Colon (tissue), 2 donors: ENCODE results near the gene CCL3.
"Not testable (repeated sequence)": the region's sequence is repeated elsewhere in the genome, so short reads cannot be mapped to it uniquely, and the experiment has no call there.

ENCODE experiments used
- FAIRE-seq: peaks from 2 replicates; lab custom pipeline; 2012; peaks lifted over from hg19 to GRCh38; lab: Jason Lieb, UNC
- donor health status: control.
- donor health status: control.

Gene CCL3

DNA sequence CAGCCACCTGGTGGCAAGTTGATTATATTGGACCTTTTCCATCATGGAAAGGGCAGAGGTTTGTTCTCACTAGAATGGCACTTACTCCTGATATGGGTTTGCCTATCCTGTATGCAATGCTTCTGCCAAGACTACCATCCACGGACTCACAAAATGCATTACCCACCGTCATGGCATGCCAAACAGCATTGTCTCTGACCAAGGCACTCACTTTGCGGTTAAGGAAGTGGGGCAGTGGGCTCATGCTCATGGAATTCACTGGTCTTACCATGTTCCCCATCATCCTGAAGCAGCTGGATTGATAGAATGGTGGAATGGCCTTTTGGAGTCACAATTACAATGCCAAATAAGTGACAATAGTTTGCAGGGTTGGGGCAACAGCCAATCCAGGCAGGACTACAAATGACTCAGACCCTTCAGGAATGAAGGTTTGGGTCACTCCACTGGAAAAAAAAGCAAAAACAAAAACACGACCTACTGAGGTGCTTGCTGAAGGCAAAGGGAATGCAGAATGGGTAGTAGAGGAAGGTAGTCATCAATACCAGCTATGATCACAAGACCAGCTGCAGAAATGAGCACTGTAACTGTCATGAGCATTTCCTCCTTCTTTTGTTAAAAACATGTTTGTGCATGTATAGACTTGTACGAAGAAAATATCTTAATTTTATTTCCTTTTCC, 25.2 kb upstream of the CCL3 start:
- FAIRE-seq: not testable (repeated sequence)

DNA sequence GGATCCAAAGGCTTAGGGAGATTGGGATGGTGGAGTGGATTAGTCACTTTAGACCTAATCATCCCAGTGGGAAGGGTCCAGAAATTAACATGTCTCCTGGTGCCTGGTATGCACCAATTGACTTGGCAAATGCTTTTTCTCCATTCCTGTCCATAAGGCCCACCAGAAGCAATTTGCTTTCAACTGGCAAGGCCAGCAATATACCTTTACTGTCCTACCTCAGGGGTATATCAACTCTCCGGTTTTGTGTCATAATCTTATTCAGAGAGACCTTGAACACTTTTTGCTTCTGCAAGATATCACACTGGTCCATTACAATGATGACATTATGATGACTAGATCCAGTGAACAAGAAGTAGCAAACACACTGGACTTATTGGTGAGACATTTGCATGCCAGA, 23.2 kb upstream of the CCL3 start:
- FAIRE-seq: not testable (repeated sequence)

DNA sequence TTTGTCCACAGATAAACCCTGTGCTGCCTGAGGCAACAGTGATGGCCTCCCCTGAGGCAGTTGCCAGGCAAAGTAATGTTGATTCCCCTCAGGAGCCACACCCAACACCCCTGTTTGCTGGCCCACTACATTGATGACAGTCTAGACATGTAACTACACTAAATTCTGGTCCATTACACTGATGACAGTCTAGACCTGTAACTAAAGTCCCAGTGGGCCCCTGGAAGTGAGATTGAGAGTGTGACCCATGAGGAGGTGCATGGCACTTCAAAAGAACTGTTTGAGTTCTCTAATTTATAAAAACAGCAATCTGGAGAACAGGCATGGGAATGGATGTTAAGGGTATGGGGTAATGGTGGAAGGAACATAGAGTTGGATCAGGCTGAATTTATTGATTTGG, 22.6 kb upstream of the CCL3 start:
- FAIRE-seq: no peak

DNA sequence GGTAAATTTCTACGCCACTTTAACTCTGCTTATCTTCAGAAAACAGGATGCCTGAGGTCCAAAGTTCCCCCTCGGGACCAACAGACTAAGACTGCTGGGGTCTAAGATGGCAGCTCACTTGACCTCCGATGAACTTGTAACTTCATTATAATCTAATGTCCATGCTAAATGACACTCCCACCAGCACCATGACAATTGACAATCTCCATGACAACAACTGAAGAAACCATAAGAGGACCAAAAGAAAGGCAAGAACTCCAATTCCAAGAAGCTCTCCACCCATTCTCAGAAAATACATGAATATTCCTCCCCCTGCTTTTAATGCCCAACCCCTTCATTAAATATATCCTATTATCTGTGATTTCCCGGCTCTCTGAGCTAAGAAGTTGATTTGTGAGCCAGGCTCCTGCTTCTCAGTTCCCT, 21.1 kb upstream of the CCL3 start:
- no peak for FAIRE-seq

DNA sequence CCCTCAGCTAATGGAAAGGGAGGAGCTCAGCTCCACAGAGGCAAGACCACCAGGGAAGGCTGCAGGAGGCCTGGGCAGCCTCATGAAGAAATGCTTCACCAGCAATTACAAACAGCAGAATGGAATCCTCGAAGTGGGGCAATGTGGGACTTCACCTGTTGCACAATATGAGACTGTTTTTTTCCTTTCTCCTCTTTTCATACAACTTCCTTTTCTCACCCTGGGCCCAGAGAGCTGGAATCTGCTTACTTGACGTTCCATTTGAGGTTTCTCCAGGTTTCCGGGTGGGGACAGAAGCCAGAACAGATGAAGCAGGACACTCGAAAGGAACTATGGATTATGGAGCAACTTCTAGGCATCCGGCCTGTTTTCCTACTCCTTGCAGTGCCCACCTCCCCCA, 18.3 kb upstream of the CCL3 start:
- not testable (repeated sequence) for FAIRE-seq

DNA sequence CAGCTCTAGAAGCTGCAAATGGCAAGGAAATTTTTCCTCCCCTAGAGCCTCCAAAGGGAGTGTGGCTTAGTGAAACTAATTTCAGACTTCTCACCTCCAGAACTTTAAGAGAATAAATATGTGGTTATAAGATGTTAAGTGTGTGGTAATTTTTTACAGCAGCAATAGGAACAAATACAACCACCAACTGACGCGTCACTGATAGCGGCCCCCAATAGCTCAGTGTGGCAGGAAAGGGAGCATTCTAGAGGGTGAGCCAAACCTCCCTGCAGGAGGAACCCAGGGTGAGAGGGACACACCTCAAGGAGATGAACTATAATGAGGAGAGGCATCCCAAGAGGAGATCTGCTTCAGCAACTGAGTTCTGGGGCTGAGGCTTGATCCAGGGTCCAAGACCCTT, 17.7 kb upstream of the CCL3 start:
- no peak for FAIRE-seq

DNA sequence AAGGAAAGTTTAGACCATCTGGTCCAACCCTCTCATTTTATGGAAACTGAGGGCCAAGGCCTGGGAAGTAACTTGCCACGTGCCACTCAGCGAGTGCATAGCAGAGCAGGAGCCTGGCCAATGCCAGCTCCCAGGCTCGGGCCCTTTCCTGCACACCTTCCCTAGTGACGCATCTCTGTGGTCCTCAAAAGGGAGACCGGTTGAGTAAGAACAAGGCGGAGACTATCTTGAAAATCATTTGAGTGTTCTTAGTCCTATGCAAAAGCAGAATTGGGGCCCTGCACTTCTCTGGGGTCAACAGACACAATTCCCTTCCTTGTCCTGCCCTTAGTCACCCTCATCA, 16.5 kb upstream of the CCL3 start:
- FAIRE-seq: no peak

DNA sequence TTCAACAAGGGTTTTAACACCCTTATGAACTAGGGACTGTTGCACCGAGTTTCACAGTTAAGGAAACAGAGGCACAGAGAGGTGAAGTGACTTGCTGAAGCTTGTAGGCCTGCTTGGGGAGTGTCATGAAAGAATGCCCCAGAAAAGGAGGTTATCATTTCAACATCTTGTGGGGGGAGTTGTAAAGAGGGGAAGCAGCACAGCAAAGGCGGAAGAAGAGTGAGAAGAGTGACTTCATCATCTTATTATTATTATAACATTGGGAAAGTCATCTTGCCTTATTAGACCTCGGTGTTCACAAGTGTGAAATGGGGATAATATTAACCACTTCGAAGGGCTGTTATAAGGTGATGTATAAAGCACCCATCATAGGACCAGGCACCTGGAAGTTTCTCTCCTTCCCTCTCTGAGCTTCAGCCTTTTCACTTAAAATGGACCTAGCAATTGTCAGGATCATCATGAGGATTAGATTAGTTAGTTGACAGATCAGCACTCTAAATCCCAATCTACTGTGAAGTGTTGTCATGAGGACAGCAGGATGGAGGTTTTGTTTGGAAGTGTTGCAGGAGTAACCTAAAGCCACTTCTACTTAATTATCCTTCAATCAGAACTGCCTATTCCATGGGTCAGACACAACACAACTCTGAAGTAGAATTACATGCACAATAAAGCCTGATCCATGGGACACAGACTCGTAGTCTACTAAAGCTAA, 16.0 kb upstream of the CCL3 start:
- FAIRE-seq: no peak

DNA sequence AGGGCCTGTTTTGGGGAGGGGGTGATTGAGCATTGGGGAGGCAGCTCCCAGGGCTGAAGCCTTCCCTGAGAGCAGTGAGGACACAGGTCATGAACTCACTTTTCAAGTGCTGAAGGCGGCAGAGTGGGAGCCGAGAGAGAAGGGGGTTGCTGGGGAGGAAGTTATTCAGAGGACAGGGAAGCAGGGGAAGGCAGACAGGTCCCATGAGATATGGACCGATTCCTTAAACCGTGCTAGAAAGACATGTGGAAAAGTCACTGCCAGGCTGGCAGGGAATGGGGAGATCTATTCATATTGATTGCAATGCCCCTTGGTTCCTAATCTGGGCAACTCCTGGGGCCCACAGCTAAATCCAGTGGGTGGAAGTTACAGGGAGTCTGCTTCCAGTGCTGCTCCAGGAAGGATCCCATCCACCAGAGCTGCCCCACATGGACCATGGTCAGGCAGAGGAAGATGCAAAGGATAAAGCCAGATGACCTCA, 14.8 kb upstream of the CCL3 start:
- FAIRE-seq: no peak

DNA sequence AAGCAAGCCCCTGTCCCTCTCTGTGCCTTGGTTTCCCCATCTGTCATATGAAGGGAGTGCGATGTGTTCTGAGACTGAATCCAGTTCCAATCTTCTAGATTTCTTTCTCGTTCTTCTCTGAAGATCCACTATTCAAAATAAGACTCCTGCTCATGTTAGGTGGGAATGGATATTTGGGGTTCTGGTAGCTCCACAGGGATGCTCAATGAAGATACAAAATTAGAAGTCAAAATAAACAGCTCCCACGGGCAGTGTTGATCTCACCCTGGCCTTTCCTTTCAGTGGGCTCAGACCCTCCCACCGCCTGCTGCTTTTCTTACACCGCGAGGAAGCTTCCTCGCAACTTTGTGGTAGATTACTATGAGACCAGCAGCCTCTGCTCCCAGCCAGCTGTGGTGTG, 14.3 kb upstream of the CCL3 start:
- FAIRE-seq: not testable (repeated sequence)

DNA sequence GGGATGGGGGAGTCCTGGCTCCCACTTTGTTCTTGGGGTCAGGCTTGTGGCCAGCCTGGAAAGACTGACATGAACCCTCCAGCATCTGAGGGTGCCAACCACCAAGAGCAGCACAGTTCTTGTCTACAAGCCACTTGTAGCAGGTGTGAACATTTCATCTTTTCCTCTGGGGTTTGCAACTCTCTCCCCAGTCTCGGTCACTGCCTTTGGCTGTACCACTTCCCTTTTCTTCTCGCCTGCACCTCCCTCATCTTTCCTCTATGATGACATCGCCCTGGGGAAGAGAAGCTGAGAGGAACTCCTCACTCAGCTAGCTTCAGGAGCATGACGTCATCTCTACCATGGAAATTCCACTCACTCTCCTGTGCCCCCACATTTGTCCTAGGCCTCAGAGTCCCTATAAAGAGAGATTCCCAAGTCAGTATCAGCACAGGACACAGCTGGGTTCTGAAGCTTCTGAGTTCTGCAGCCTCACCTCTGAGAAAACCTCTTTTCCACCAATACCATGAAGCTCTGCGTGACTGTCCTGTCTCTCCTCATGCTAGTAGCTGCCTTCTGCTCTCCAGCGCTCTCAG, 13.5 kb upstream of the CCL3 start, which contains the start of gene CCL4:
CCL4 (plus strand) TSS at position 427 of the 575 bp plus-strand sequence; CDS start at position 506, 79 bp downstream.
- FAIRE-seq: not testable (repeated sequence)

DNA sequence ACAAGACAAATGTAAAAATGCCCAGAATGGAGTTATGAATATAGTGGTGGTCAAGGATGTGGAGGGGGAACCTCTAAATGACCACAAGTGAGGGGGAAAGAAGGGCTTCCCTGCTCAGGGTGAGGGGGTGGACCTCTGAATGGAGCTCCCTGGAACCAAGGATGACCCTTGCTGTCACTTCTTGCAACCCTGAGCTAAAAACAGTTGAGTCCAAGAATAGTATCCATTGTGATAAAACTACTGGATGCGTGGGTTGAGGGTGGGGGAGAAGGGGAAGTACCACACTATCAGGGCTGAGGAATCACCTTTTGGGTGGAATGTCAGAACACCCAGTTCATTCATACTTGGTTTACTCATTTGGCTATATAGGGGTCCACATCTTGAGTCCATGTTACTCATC, 9.1 kb upstream of the CCL3 start:
- not testable (repeated sequence) for FAIRE-seq

DNA sequence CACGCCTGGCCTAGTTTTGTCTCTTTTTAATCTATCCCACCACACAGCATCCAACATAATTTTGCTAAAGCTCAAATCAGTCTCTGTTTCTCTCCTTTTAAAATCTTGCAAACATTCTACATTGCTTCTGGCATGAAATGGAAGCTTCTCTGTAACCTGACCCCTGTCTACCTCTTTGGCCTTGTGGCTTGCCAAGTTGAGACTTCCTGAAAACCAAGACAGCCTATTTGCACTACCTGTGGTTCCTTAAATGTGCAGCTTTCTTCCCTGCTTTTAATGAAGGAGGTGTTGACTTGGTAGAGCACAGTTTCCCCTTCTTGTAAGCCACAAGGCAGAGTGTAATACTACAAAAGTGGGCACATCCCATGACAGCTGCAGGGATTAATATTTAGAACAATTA, 6.0 kb upstream of the CCL3 start:
- no peak for FAIRE-seq

DNA sequence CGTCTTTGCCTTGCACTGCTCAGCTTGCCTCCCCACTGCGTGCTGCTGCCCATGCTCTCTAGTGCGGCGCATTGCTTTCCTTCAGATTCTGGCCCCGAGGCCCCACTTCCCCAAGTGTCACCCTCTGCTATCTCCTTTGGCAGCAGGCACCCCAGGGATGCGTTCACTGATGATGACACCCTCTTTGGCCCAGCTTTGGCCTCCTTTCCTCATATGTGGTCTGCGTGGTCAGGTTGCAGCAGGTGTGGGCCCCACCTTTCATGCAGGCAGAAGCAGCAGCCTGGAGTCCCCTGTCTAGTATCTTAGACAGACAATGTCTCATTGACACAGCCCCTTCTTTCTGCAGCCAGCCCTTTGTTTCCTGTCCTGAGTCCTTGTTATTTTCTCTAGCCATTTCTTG, 4.8 kb upstream of the CCL3 start:
- FAIRE-seq: no peak

DNA sequence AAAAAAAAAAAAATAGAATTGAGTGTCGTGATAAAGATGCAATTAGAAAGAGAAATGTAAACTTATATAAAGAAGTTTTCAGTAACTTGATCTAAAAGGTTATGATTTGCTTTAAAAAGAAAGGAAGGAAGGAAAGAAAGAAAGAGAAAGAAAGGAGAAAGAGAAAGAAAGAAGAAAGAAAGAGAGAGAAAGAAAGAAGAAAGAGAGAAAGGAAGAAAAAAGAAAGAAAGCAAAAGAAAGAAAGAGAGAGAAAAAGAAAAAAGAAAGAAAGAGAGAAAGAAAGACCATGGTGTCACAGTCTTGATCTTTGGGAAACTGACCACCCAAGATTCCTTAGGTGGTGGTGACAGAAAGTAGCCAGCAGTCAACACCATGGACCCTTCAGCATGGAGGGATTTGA, 4.3 kb upstream of the CCL3 start:
- FAIRE-seq: no peak

DNA sequence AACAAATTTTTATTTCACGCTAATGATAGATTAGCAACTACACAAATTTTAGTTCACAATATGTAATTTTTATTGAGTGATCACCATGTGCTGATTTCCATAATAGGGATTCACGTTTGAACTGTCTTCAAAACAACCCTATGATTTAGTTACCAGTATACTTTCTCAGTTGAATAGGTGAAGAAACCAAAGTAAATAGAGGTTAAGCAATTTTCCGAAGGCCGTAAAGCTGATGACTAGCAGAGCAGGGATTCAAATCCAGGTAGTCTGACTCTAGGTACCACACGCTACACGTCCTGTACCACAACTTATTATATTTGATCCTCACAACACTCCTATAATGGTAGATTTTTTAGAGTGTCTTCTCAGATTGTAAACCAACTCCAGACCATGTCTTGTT, 2.8 kb upstream of the CCL3 start:
- not testable (repeated sequence) for FAIRE-seq

DNA sequence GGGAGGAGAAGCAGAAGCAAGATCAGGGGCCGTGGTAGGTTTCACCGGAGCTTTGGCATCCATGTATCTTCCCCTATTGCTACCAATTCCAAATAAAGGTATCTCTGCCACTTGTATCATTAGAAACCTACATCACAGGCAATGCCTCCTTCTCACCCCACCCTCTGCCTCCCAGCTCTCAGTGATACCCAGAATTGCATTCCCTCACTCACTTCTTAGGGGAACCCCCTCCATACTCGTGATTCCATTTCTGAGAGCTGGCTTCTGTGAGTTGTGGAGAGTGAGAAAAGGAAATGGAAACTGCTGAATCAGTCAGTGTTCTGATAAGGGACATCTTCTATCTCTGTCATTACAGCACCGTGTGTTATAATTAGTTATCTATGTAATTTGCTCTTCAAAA, 2.3 kb upstream of the CCL3 start:
- FAIRE-seq: no peak

DNA sequence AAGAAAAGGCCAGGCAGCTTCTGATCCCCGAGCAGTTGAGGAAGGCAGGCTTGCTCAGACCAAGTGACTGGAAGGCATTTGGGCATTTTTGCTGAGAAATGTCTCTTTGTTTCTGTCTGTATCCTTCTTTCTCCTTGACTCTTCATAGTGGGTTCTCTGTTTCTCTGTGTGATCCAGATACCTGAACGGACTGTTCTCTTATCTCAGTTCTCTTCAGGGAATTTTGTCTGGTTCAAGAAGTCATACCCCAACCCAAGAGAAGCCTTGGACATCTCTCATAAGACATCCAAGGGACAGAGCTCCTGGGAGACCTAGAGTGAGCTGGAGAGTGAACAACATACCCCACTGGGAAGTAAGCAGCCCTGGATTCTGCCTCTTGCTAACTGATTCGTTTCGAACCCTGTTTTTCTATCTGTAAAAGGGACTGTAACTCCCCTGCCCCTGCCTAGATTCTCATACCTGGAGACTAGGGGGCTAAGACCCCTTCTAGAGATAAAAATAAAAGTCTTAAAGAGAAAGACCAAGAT, 541 bp downstream of the CCL3 start:
- no peak for FAIRE-seq

DNA sequence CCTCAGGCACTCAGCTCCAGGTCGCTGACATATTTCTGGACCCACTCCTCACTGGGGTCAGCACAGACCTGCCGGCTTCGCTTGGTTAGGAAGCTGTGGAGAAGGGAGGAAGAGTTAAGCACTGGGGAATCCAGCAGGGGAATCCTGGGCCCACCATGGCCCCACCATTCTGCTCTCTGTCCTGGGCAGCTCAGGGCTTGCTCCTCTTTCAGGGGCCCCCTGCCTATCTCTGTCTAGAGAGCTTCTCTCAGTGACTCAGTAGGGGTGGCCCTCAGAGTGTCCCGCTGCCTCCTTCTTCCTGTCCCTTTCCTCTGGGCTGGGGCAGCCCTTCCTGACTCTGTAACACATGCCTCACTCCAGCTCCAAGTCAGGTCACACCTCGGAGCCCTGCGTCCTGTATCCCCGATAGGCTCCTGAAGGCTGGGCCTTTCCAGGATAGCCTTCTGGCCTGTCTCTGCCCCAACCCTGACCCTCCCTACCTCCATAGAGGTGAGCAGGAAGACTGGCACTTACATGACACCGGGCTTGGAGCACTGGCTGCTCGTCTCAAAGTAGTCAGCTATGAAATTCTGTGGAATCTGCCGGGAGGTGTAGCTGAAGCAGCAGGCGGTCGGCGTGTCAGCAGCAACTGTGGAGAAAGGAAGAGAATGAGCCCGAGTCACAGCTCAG, 1.1 kb downstream of the CCL3 start:
- no peak for FAIRE-seq

DNA sequence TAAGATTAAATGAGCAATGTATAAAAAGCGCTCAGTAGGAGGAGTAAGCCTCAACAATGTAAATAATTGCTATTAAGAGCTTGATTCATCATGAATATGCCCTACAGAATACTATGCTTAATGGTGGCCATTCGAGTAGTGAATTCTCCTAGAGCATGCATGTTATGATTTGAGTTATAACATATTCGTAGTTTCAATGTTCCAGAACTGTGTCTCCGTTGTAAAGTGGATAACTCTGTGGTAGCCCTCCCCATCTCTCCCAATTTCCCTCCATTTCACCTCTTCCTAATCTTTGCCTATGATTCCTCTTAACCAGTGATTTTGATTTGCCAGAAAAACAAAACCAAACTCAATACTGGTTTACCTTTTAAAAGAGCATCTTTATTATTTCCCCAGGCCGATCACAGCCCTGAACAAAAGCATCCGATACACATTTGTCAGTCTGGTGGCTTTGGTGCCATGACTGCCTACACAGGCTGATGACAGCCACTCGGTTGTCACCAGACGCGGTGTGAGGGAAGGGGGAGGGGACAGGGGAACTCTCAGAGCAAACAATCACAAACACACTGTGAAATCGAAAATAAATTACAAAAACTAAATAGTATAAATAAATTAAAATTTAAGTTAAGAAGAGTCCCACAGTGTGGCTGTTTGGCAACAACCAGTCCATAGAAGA, 1.9 kb downstream of the CCL3 start:
- FAIRE-seq: not testable (repeated sequence)

DNA sequence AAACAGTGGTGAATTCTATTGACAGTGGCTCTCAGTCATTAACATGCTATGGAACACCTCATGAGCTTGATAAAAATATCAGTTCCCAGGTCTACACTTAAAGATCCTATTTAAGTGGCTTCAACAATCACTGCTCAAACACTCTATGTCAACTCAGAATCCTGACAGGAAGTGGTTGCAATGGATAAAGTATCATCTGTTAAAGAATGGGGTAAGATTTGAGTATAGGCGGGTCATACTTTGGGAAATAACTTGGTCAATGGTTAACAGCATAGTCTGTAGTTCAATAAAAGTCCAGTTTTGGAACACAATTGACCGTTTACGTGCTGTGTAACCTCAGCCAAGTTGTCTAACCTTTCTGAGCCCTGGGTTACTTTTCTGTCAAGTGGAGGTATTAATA, 2.5 kb downstream of the CCL3 start:
- FAIRE-seq: not testable (repeated sequence)

DNA sequence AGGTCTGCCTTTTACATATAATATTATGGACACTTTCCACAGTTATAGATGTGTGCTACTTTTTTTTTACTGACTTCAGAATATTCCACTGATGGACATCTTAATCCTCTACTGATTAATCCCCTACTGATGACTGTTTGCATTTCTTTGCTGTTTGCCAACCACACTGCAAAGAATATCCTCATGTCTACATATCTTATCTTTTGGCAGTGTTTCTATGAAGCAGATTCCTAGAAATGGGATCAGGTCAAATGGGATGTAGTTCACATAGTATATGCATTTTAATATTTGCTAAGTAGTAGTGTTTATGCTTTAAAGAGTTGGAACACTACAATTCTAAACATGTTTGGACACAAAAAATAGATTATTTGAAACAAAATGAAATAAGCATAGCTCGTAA, 3.2 kb downstream of the CCL3 start:
- FAIRE-seq: no peak
